ENCODE measurements around the gene CDK2. TPM values are rescaled to one million over a fixed set of nuclear protein-coding genes. Genes with fewer than 3 reads are reported as not detected.

Gene CDK2
- total RNA-seq, 1 donor, result 38.5 TPM

DNA sequence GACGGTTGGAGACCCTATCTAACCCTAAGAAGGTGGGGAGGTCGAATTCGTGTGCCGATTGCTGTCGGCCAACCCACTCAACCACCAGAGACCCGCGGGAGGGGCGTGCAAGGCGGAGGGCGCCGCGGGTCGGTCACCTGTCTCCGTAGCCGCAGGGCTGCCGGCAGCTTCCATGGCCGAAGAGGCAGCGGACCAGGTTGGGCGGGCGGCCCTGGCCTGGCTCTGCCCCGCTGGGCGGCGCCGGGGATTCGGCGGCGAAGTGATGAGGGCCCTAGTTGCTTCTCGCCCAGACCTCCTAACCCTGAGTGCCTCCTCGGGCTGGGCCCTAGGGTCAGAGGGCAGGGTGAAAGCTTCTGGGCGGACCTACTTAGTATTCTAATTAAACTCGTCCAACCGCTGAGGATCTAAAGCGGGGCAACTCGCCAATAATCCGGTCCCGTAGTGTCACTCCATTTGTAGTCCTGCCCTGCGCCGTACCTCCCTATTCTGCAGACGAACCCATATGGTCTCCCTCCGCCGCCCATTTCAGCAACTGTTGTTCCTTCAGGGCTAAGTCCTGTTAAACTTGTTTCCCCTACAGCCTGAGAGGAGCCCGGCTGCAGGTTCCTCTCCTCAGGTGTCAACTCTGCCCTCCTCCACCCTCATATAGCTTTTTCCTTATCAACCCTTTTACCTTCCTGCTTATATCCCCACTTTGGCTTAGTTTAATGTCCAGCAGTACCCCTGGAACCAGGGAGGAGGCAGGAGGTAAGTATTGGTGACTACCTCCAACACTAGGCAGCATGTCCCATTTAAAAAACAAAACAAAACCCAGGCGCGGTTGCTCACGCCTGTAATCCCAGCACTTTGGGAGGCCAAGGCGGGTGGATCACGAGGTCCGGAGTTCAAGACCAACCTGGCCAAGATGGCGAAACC is 38.8 kb upstream of the CDK2 start, which contains the start of gene PYM1:
Gene PYM1 (minus strand): TSS at position 307 of the 915 bp plus-strand sequence. CDS start 133 bp downstream, at position 174.
- TF ChIP-seq, protein P1, sequence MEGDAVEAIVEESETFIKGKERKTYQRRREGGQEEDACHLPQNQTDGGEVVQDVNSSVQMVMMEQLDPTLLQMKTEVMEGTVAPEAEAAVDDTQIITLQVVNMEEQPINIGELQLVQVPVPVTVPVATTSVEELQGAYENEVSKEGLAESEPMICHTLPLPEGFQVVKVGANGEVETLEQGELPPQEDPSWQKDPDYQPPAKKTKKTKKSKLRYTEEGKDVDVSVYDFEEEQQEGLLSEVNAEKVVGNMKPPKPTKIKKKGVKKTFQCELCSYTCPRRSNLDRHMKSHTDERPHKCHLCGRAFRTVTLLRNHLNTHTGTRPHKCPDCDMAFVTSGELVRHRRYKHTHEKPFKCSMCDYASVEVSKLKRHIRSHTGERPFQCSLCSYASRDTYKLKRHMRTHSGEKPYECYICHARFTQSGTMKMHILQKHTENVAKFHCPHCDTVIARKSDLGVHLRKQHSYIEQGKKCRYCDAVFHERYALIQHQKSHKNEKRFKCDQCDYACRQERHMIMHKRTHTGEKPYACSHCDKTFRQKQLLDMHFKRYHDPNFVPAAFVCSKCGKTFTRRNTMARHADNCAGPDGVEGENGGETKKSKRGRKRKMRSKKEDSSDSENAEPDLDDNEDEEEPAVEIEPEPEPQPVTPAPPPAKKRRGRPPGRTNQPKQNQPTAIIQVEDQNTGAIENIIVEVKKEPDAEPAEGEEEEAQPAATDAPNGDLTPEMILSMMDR (IDR thresholded peaks at IDR 0.05; ENCODE audit: insufficient read depth, low read length), result no peak
- peak; percentile 67 for DNase-seq (ENCODE audit: low read depth)

DNA sequence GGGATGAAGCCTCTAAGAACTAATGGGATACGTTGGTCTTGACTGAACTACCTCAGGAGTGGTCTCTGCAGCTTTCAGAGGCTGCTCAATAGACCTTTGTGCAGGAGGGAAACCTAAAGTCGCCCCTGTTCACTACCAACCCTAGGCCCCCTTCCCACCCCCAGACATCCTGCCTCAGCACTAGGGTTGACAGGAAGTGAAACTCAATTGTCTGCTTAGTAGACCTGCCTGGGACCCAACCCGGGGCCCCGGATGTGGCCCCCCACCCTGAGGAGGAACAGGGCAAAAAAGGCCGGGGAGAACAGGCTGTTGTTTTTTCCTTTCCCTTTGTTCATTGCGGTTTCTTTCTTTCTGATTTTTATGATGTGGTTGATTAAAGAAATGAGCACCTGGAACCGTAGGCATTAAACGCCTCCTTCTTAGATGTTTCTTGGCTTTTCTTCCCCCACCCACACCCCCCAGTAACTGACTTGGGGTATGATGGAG is 37.3 kb upstream of the CDK2 start:
- no peak overlapping the region for H3K4me3 ChIP-seq (ENCODE audit: low read depth, low read length)
- TF ChIP-seq, protein P1 (IDR thresholded peaks at IDR 0.05; ENCODE audit: insufficient read depth, low read length), result no peak
- DNase-seq (ENCODE audit: low read depth), result no peak

More for the DNA sequence above, 38.8 kb upstream of the CDK2 start, which contains the start of gene PYM1:
- H3K4me3 ChIP-seq (ENCODE audit: low read depth, low read length), result peak within 1 kb of the TSS; percentile 97

DNA sequence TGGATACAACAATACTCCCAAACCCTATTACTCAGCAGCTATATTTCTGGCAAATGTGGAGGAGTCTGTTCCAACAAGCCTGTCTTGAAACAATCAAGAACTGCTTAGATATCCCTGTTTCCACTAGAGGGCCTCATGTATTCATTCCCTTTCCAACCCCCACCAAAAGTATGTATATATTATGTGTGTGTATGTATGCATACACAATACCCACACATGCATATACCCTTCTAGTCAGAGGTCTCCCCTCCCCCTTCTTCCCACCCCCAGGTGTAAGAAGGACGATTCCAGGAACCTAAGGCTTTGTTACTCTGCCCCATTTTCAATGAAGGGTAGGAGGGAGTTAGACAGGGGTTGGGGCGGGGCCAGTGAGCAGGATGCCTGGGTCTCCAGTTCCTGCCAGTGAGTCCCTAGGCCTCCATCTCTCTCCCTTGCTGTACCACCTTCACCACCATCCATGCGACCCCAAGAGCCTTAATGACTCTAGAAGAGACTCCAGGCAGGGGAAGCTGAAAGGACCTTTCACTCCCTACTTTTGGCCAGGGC is 35.8 kb upstream of the CDK2 start, which contains the start of gene DGKA:
Gene DGKA (plus strand): TSS at position 392 of the 546 bp plus-strand sequence. CDS start 5,342 bp downstream, outside the sequence.
- peak within 1 kb of the TSS; percentile 86 for H3K4me3 ChIP-seq (ENCODE audit: low read depth, low read length)
- peak; percentile 89 for DNase-seq (ENCODE audit: low read depth)
- TF ChIP-seq, protein P1 (IDR thresholded peaks at IDR 0.05; ENCODE audit: insufficient read depth, low read length), result peak; percentile 72

DNA sequence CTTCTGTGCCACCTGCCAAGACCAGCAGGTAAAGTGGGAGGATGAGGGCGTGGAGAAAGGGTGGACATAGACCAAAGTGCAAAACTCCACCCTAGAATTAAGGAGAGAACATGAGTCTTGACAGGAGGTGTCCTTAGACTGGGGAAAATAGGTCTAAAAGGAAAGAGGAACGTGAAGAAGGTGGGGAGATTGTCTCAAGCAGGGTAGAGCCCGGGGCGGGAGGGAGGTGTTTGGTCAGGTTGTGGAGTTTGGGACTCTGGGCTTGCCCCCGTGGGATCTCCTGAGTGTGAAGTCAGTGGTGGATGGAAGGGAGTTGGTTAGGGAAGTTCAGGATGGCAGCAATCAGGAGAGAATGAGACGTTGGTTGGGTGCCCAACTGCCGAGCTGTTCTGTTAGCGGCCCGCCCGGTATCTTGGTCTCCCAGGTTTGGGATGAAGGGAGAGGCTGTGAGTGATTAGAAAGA is 35.3 kb upstream of the CDK2 start:
- TF ChIP-seq, protein P1 (IDR thresholded peaks at IDR 0.05; ENCODE audit: insufficient read depth, low read length), result no peak
- no peak for DNase-seq (ENCODE audit: low read depth)
- H3K4me3 ChIP-seq (ENCODE audit: low read depth, low read length), result peak overlapping the region; percentile 86

DNA sequence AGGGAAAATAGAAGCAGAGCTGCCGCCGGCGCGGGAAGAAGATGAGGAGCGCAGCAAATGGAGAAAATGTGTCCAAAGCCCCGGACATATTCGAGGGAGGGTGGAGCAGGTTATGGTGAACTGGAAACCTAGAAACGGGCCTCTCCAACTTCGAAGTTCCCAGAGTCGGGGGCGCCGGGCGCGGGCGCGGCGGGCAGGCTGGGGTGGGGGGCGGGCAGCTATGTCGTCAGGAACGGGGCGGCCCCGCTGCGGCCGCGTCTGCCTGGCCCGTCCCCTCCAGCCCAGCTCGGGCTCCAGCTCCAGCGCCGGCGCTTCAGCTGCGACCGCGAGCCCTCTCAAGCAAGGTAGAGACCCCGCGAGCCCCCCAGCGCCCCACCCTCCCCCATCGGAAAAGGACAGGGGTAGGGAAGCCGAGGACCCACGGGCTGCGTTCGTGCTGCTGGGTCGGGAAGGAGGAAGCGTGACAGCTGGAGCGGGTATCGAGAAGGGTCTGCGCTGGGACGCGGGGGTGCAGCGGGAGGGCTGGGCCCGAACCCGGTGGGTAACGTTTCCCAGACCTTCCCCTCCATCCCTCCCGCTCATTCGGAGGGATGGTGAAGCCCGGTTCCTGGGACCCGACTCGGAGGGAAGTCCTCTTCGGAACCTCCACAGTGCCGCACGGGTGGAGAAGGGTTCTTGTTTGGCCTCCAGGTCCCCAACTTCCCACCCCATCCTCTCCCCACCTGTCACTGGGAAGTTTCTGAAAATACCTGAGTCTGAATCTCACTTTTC is 34.7 kb upstream of the CDK2 start:
- DNase-seq (ENCODE audit: low read depth), result peak; percentile 32
- peak overlapping the region; percentile 86 for H3K4me3 ChIP-seq (ENCODE audit: low read depth, low read length)
- TF ChIP-seq, protein P1 (IDR thresholded peaks at IDR 0.05; ENCODE audit: insufficient read depth, low read length), result no peak

DNA sequence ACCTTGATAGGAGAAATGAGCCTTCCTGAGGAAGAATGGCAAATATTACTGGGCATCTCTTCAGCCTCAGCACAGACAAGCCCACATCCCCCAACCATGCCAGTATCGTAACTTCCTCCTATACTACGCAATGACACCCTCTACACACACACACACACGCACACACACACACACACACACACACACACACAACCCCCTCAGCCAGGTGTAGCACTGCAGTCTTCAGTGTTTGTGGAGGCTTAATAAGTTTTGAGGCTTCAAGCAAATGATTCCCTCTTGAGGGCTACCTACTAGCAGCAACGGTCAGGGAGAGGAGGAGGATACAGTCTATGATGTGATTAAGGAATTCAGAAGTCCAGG is 34.1 kb upstream of the CDK2 start:
- H3K4me3 ChIP-seq (ENCODE audit: low read depth, low read length), result peak overlapping the region; percentile 86
- TF ChIP-seq, protein P1 (IDR thresholded peaks at IDR 0.05; ENCODE audit: insufficient read depth, low read length), result no peak
- peak; percentile 40 for DNase-seq (ENCODE audit: low read depth)

Measured in fibroblast of the aortic adventitia (primary cell).